Right ventricle myocardium inferior (tissue), 1 donor: ENCODE data around the gene TMCC3. TPM values are rescaled to one million over a fixed set of nuclear protein-coding genes. Genes with fewer than 3 reads are reported as not detected.
A peak's percentile ranks its signal among the peaks of the same experiment; 100 is the strongest.

Source experiments
- ATAC-seq: fragments of 200-7000 bp; cut with Tn5 transposase; one replicate; pipeline ENCODE4 v1.9.1; 2020; ENCODE audit warnings: mild to moderate bottlenecking, moderate library complexity
- DNase-seq: peaks from one replicate; pipeline ENCODE4 v3.0.0; 2021; ENCODE audit errors: missing footprints
- intact Hi-C: fragments of 100-400 bp; cut with DNase I; formaldehyde crosslinking; loops from one replicate; pipeline ENCODE4 v1.11.0; 2022
- total RNA-seq: library from RNA; stranded (reverse); fragmentation: NEBNext Ultra II Directional; extraction: Animal tissue kit (Norgen Biotek cat#: 25700); gene quantifications from one replicate; pipeline ENCODE4 v1.2.1, GENCODE V29; 2021
- donor health status: DM: no; HTN: yes; CAD: no; lungs with severe emphysema.

Gene TMCC3
- total RNA-seq, 1 donor from 2014 or later: 1.5 TPM

- ATAC-seq (no peak), DNase-seq (no peak)
- intact Hi-C loops: no loop called here
These were observed 9.1 kb downstream of the TMCC3 start for GRCh38 chr12:94641283-94641682.

GRCh38 chr12:94640134-94640928 is 10.0 kb downstream of the TMCC3 start:
- intact Hi-C loops: no loop called here
- ATAC-seq (peak; percentile 26), DNase-seq (no peak)

- no peak for DNase-seq
- ATAC-seq: no peak
- intact Hi-C loops: no loop called here
These were observed 11.8 kb downstream of the TMCC3 start for GRCh38 chr12:94638521-94638920.

GRCh38 chr12:94637390-94638113 is 12.8 kb downstream of the TMCC3 start:
- ATAC-seq (no peak), DNase-seq (no peak)
- intact Hi-C loops: no loop called here

- DNase-seq (no peak), ATAC-seq (no peak)
- intact Hi-C loops: no loop called here
These were observed 13.8 kb downstream of the TMCC3 start for GRCh38 chr12:94636462-94637085.

- DNase-seq (no peak), ATAC-seq (no peak)
- intact Hi-C loops: no loop called here
These were observed 15.6 kb downstream of the TMCC3 start for GRCh38 chr12:94634717-94635116.

GRCh38 chr12:94633401-94633800 is 17.0 kb downstream of the TMCC3 start:
- intact Hi-C loops: no loop called here
- DNase-seq: no peak
- ATAC-seq: no peak

- no peak for DNase-seq
- ATAC-seq: no peak
- intact Hi-C loops: no loop called here
These were observed 19.3 kb downstream of the TMCC3 start for GRCh38 chr12:94631058-94631457.

- ATAC-seq (no peak), DNase-seq (no peak)
- intact Hi-C loops: no loop called here
These were observed 21.4 kb downstream of the TMCC3 start for GRCh38 chr12:94628819-94629472.

- no peak for DNase-seq
- ATAC-seq: no peak
- intact Hi-C loops: no loop called here
These were observed 22.0 kb downstream of the TMCC3 start for GRCh38 chr12:94628369-94628768.

GRCh38 chr12:94625531-94625930 is 24.8 kb downstream of the TMCC3 start:
- intact Hi-C loops: no loop called here
- no peak for DNase-seq
- no peak for ATAC-seq

- intact Hi-C loops: no loop called here
- DNase-seq: no peak
- no peak for ATAC-seq
These were observed 27.0 kb downstream of the TMCC3 start for GRCh38 chr12:94623161-94623920.

GRCh38 chr12:94622475-94622874 is 27.9 kb downstream of the TMCC3 start:
- intact Hi-C loops: no loop called here
- DNase-seq: no peak

GRCh38 chr12:94621662-94622359 is 28.5 kb downstream of the TMCC3 start:
- DNase-seq (no peak), ATAC-seq (no peak)
- intact Hi-C loops: no loop called here

More at GRCh38 chr12:94622475-94622874, 27.9 kb downstream of the TMCC3 start:
- ATAC-seq: no peak

- ATAC-seq (no peak), DNase-seq (no peak)
- intact Hi-C loops: no loop called here
These were observed 29.7 kb downstream of the TMCC3 start for GRCh38 chr12:94620621-94621020.

GRCh38 chr12:94618995-94619695 is 31.2 kb downstream of the TMCC3 start:
- intact Hi-C loops: no loop called here
- no peak for ATAC-seq
- DNase-seq: no peak

- intact Hi-C loops: no loop called here
- ATAC-seq (no peak), DNase-seq (no peak)
These were observed 33.3 kb downstream of the TMCC3 start for GRCh38 chr12:94617101-94617500.
